GM21825 (cell line): ENCODE results near the gene RASGRF1.
"Not testable (repeated sequence)": the region's sequence is repeated elsewhere in the genome, so short reads cannot be mapped to it uniquely, and the experiment has no call there.

Source experiments
- ATAC-seq: cut with Tn5 transposase; IDR thresholded peaks from one replicate; pipeline ENCODE4 v1.9.1; 2021; ENCODE audit warnings: mild to moderate bottlenecking, moderate library complexity; ENCODE audit not compliant: unreplicated experiment

The RASGRF1 gene, protein sequence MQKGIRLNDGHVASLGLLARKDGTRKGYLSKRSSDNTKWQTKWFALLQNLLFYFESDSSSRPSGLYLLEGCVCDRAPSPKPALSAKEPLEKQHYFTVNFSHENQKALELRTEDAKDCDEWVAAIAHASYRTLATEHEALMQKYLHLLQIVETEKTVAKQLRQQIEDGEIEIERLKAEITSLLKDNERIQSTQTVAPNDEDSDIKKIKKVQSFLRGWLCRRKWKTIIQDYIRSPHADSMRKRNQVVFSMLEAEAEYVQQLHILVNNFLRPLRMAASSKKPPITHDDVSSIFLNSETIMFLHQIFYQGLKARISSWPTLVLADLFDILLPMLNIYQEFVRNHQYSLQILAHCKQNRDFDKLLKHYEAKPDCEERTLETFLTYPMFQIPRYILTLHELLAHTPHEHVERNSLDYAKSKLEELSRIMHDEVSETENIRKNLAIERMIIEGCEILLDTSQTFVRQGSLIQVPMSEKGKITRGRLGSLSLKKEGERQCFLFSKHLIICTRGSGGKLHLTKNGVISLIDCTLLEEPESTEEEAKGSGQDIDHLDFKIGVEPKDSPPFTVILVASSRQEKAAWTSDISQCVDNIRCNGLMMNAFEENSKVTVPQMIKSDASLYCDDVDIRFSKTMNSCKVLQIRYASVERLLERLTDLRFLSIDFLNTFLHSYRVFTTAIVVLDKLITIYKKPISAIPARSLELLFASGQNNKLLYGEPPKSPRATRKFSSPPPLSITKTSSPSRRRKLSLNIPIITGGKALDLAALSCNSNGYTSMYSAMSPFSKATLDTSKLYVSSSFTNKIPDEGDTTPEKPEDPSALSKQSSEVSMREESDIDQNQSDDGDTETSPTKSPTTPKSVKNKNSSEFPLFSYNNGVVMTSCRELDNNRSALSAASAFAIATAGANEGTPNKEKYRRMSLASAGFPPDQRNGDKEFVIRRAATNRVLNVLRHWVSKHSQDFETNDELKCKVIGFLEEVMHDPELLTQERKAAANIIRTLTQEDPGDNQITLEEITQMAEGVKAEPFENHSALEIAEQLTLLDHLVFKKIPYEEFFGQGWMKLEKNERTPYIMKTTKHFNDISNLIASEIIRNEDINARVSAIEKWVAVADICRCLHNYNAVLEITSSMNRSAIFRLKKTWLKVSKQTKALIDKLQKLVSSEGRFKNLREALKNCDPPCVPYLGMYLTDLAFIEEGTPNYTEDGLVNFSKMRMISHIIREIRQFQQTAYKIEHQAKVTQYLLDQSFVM (N-terminal part only)

DNA sequence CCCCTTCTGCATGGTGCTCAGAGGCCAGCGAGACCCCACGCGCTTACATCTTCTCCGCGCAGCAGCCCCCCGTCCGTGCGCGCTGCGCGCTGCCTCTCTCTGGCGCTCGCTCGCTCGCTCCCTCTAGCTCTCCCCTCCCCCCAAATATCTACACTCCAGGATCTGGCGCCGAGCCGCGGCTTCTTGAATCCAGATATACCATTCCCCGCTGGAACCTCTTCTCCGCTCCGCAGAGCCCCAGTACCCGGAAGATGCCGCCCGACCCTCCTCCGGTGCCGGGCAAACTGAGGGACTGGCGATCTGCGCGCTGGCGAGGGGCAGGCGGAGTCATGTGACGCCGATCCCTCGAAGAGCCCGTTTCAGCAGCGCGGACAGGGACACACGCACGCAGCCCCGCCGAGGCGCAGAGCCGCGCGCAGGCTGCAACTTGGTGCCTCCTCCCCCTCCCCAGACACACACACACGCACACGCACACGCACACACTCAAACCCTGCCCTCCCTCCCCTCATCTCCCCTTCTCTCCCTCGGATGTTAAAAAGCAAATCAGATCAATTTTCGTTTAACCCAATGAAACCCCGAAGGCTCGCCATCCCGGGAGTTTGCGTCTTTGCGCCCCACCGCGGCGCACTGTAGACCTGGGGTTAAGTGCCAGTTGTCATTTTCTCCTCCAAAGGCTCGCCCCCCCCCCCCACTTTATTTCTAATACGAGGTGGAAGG is at the start of gene RASGRF1:
Gene RASGRF1 (minus strand): TSS at position 294 of the 717 bp plus-strand sequence. CDS start 282 bp downstream, at position 12.
- no peak for ATAC-seq

DNA sequence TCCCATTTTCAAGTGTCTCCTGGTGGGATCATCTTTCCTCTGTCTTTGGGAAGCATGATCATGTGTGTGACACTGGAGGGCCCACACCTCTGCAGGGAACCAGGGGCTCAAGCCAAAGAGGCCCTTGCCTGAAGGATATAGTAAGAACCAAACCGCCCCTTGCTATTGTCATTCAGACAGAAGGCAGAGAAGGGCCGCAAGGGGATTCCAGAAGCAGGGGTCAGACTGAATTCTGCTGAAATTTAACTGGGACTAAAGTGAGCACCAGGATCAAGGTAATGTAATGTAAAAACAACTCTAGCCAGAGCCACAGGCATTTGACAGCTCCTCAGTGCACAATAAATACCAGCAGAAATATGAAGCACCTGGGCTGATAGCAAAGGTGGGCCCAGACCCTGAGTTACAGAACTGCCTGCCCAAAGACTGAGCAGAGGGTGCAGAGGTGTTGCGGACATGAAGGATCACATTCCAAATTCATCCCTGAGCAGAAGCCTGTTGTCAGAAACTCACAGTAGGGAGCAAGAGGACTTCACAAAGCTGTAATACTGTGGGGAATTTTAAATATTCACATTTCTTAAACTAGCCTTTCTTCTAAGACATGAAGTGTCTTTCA is 46.0 kb upstream of the RASGRF1 start:
- no peak for ATAC-seq

DNA sequence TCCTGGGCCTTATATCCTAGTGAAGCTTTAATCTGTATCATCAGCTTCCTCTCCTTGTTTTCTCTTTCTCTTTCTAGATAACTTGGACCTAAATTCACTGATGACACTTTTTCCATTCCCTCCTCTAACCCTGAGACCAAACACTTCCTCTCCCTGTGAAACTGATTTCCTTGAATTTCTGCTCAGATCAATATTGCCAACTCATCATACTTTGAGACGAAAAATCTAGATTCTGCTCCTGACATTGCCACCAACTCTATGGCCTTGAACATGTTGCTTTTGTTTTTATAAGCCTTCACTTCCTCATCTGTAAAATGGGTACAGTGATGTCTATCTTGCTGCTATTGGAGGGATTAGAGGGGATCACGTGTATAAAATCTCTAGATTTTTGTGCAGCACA is 42.7 kb upstream of the RASGRF1 start:
- ATAC-seq, result no peak

DNA sequence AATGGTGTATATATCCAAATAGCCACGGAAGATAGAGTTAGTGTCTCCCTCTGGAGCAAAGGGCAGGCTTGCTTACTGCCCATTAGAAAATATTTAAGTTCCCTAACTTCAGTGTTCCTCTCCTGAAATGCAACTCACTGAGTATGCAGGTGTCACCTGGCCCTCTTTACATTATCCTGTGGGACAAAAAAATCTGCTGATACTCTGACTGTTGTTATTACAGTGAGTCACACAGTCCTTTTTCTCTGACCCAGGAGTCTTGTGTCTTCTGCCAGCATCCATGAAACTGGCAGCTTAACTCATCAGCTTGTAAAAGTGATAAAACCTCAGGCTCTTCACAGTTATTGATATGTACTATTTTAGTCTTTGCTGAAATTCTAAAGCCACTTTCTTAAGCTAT is 42.2 kb upstream of the RASGRF1 start:
- ATAC-seq, result no peak

DNA sequence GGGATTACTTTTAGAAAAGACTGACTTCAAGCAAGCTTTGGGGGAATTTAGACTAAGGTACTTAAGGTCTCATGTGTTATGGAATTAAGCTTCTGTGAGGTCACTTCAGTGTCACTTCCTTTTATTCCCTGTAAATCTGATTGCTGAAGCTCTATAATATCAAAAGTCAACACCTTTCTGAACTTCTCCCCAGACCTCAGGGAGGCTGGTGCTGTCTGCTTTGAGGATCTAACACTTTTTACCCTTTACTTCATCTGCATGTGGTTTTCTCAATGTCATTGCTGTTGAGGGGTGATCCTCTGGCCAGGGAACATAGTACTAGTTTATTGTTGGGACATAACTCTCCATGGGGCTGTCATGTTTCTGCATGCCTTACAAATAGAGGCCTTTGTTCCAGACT is 41.8 kb upstream of the RASGRF1 start:
- ATAC-seq, result no peak

DNA sequence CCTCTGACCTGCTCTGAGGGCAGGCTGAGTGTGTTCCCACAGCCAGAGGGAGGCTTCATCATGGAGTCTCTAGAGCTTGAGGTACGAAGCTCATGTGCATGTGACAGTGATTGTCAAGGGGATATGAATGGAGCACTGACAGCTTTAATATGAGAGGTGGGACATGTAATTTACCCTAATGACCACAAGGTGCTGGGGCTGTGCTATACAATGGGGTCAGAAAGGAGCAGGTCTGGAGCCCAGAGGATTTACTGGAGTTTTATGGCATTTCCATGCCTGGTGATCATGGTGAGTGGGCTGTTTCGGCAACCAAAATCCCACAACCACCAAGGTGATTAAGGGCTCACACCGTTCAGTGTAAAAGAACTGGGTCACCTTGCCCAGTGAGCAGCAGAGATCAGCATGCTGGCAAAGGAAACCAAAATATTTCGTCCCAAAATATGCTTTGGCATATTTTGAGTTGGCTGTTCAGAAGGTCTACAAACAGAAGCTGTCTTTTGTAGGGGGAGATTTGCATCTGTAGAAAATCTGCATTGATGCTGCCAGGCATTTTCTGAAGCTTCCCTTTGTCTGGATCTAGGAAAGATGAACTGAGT is 40.1 kb upstream of the RASGRF1 start:
- ATAC-seq, result no peak

DNA sequence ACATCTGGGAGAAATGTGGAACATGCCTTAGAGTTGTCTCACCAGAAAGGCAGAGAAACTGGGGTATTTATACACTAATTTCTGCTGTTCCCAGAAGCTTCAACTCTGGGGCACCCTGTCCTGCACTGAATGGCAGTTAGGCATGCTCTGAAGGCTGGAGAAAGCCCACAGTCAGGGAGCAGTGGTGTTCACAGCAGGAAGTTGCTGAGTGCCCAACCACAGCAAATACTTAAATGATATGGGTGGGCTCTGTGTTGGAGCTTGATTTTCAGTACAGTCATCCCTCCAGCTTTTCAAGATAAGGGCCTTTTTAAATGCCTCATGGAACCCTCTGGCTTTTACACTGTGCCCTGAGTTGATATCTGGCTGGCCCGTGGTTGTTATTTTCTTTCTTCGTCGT is 38.7 kb upstream of the RASGRF1 start:
- no peak for ATAC-seq

DNA sequence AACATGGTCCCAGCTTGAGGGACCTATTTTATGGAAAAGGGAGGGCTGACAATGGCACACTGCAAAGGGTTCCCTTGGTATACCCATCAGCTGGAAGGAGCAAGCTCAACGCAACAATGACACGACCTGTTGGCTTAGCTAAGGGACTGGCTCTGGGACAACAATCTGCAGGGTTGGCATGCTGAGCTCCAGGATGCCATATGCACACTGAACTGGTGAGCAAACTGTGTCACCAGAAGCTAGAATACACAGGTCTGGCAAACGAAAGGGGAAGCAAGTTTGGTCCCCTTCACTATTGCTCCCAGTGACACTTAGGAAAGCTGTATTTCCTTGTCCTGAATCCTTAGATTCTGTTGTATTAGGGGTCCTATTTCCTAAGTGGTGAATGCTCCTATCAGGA is 38.0 kb upstream of the RASGRF1 start:
- no peak for ATAC-seq

DNA sequence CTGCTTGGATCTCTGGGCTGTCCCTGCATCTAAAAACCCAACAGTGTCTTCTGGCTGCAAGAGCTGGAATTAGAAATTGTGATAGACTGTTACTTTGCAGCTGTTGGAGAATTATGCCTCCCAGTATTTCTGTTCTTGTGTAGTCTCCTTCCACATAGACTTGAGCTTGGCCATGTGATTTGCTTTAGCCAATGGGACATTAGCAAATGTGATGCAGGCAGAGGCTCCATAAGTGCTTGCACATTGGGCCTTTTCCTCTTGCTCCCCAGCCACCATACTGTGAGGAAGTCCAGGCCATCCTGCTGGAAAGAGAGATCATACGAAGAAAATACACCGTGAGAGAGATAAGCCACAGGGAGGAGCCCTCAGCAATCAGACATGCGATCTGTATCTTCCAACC is 33.8 kb upstream of the RASGRF1 start:
- ATAC-seq, result no peak

DNA sequence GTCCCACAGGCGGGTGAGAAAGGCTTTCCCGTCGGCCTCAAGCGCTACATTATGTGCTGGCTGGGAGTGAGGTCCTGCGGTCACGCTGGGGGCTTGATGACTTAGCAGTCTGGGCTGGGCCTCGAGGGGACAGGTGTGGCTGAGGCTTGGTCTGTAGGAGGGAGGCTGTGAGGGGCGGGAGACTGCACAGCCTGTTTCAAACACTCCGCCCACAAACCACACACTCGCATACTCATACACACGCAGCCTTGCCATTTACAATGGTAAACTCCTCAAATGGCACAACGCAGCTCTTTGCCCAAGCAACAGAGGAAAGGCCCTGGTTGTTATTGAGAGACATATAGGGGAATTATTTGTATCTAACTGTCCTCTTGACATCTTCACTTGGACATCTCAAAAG is 32.4 kb upstream of the RASGRF1 start:
- ATAC-seq, result no peak

DNA sequence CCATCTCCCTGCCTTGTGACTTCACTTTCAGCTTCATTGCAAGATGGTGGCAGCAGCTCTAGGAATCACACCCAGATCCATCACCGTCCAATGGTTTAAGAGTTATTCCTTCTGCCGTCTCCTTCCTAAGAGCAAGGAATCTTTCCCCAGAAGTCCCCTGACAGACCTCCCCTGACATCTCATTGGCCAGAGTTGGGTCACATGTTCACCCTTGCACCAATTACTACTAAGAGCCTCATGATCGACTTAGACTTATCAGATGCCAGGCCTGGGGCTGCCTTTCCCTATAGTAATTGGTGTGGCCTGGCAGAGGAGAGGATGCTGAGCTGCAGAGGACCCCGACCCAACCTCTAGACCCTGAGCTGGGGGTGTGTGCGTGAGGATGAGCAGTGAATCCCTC is 31.8 kb upstream of the RASGRF1 start:
- no peak for ATAC-seq

DNA sequence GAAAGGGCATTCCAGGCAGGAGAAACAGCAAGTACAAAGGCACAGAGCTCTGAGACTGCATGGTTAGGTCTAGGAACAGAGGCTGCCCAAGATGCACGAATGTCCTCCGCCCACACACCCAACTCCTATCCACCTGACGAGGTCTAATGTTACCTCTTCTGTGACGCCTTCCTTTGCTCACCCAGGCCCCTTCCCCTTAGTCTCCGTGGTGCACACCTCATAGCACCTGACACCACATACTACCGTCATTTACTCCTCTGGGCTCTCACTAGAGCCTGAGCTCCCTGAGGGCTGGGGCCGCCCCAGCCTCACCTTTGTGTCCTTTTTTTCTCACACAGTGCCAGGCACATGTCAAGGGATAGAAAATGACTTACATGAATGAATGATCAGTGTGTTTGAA is 31.0 kb upstream of the RASGRF1 start:
- no peak for ATAC-seq

DNA sequence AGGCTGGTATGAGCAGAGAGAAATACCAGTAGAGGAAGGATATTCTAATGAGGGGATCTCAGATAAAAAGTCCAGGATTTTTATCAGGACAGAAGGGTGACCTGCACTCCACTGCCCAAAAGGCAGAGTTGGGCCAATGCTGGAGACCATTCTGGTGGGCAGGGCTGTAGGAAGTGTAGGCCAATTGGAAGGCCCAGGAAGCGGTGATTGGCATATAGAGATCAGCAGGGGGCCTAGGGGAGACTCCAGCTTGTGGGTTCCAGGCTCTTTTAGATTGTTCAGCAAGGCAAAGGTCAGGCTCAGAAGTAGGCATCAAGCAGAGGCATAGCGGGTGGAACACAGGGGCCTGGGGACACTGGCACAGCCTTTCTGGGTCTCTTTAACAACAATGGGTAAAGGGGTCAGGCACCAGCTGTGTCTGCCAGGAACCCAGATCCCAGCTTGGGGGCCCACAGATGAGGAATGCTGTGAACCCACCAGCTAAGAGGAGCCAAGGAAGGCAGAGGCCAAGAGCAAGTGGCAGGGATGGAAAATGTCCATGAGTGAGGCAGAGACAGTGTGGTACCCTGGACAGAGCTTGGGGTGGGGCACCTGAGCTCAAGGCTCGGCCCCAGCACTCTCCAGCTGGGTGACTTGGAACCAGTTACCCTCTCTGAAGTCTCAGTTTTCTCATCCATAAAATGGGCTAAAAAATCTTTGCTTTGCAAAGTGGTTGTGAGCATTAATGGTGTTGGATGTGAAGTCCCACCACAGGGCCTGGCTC is 27.0 kb upstream of the RASGRF1 start:
- ATAC-seq, result no peak

DNA sequence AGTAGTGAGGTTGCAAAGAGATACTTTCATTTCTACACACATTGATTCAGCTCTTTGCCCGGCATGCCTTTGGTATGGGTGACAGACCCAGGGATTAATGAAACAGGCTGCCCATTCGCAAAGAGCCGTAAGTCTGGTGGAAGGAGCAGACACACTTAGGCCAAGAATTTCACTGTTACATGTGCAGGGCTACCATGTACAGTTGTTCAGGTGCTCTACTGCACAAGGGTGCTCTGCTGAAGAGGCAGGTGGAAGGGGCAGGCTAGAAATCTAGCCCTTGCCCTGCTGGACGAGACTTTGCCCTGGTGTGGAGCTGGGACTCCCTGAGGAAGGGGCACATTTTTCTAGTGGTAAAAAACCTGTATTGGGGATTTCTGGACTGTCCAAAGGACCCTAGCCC is 26.2 kb upstream of the RASGRF1 start:
- ATAC-seq, result no peak

DNA sequence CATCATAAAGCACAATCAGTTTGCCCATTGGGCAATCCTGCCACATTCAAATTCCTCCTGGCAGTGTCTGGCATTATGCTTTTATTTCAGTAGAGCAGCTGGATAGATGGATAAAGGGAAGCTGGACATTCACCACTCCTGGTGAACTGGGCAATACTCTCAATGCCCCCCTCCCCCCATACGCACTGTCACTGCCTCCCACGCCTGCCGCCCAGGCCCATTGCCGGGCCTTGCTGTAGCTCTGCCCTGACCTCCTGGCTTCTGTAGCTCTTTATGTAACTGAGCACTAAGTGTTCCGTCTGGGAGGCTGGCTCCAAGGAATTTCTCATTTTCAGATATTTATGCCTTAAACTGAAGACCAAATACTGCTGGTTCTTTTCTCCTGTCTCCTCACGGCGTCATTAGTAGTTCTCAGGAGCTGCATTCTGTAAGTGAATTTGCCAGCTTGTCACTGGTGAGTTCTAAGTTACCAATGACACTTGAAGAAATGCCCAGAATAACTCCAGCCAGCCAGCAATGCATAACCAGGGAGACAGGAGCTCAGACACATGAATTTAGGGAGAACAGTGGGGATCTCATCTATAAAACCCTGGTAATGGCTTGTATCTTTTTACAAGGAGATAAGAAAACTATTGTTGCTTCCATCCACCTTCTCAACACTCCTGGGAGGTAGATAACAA is 25.5 kb upstream of the RASGRF1 start:
- no peak for ATAC-seq

DNA sequence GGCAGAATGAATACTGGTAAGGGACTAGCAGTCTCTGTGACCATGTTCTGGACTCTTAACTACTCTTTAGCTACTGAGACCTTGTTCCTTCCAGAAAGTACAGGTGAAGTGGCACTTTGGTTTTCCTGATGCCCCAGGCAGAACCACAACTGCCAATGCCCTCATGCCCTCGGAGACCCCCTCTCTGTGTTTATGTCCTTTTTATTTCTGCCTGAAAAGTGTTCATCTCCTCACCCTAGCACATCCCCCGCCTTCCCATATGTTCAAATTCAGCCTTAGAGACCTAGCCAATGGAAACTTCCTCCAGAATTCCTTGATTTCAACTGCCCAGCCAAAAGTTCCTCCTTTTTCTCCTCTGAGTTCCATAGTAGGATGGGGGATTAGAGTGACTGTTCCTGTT is 23.3 kb upstream of the RASGRF1 start:
- no peak for ATAC-seq

DNA sequence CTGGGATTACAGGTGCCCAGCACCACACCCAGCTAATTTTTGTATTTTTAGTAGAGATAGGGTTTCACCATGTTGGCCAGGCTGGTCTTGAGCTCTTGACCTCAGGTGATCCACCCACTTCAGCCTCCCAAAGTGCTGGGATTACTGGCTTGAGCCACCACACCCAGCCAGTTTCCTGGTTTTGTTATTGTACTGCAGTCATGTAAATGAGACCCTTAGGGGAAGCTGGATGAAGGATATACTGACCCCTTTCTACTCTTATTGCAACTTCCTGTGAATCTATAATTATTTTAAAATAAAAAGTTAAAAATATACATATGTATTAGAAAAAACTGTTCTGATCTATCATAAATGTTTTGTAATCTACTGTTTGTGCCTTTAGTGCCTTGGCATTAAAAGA is 20.8 kb upstream of the RASGRF1 start:
- ATAC-seq, result not testable (repeated sequence)

DNA sequence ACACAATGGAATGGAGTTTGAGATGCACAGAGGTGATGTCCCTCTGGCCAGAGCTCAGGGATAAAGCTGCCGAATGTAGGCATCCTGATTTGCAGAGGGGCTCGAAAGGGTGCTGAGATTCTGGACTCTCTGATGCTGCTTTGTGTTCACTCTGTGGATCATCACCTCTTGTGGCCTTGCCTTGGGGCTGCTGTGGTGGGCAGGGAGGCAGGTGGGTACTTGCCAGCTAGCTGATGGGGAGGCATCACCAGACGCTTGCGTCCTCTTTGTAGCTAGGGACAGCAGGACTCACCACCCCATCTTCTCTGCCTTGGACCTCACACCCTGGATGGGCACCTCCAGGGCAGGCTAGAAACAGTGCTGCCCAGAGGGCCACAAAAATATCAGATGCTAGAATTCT is 14.6 kb upstream of the RASGRF1 start:
- no peak for ATAC-seq

DNA sequence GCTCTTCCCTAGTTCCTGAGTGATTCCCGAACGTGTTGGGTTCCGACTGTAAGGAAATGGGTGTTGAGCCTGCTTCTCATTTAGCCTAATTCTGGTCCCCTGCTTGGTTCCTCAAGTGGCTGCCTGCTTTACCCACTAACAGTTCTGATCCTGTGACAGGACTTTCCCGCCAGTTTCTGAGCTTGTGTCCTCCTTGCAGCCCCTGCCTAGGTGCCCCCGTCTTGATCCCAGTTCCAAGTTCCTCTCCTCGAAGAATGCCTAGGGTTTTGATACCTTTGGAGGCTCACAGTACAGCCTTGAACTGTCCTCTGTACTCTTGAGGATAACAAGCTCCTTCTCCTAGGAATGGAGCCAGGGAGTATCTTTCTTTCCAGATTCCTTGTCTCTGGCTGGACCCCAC is 12.0 kb upstream of the RASGRF1 start:
- no peak for ATAC-seq
